SK-N-SH treated with all-trans-retinoic acid at 6 μM for 48 hours (cell line): ENCODE measurements around the gene MAFB.

Source experiments
- ESRRG ChIP-seq: fragments of 250-450 bp; sonication (Bioruptor Pico); IDR thresholded peaks from 2 replicates; pipeline ENCODE4 v1.6.1; 2021; ENCODE audit warnings: mild to moderate bottlenecking
- ZC3H10 ChIP-seq: fragments of 250-450 bp; sonication (Bioruptor Pico); IDR thresholded peaks from 2 replicates; pipeline ENCODE4 v1.5.1; 2021; ENCODE audit warnings: mild to moderate bottlenecking, moderate library complexity

- TF ChIP-seq ESRRG (CRISPR knock-in tag) (no peak), ZC3H10 (no peak)
These were observed 11.6 kb downstream of the MAFB start for GRCh38 chr20:40677343-40677924.
